Endothelial cell of umbilical vein (primary cell): ENCODE measurements around the gene KNCN. TPM values are rescaled to one million over a fixed set of nuclear protein-coding genes. Genes with fewer than 3 reads are reported as not detected.

Source experiments
- BruUV-seq: library from RNA; stranded (reverse); fragments of 400-500 nt; replicated peaks from 2 replicates; lab custom pipeline; 2021; lab: Mats Ljungman, UMichigan
- CTCF ChIA-PET: fragments of 300-600, 350-600 bp; sonication (Branson Sonifier 250); formaldehyde crosslinking; loops from one replicate; lab custom pipeline; 2021; ENCODE audit warnings: antibody characterized with exemption, inconsistent platforms; lab: Charles Lee
- POLR2A ChIA-PET: fragments of 300-600, 350-600 bp; sonication (Branson Sonifier 250); formaldehyde crosslinking; loops from one replicate; lab custom pipeline; 2021; ENCODE audit warnings: antibody characterized with exemption, inconsistent platforms; lab: Charles Lee
- DNase-seq: peaks from one replicate; pipeline ENCODE4 v3.0.0-alpha.2; 2011; ENCODE audit warnings: low read depth, low spot score
- FAIRE-seq: peaks from 2 replicates; lab custom pipeline; 2011; peaks lifted over from hg19 to GRCh38; lab: Jason Lieb, UNC
- H2AFZ ChIP-seq: 2 replicates; pipeline ENCODE4 v1.6.0; 2012; ENCODE audit warnings: low read depth, low read length, control low read depth, inconsistent platforms
- H3K27ac ChIP-seq: 2 replicates; pipeline ENCODE4 v1.5.1; 2011; ENCODE audit warnings: low read depth, mild to moderate bottlenecking, control low read depth, low read length, moderate library complexity; ENCODE audit not compliant: insufficient read depth
- H3K27me3 ChIP-seq, 2 experiments: 2 replicates each; pipeline versions ENCODE4 v1.6.0 to v1.6.1; 2011; ENCODE audit warnings: low read length in 2 of 2, mixed read lengths in 1 of 2; ENCODE audit not compliant: control insufficient read depth in 2 of 2, insufficient read depth in 2 of 2
- H3K36me3 ChIP-seq, 2 experiments: 2 replicates in 1 of 2; 3 replicates in 1 of 2; pipeline ENCODE4 v1.5.1; 2011; ENCODE audit warnings: low read length in 2 of 2, mild to moderate bottlenecking in 1 of 2, moderate library complexity in 1 of 2; ENCODE audit not compliant: control insufficient read depth in 2 of 2, insufficient read depth in 2 of 2; ENCODE audit errors: extremely low read depth in 1 of 2
- H3K4me1 ChIP-seq: 3 replicates; pipeline ENCODE4 v1.5.1; 2011; ENCODE audit warnings: mild to moderate bottlenecking, low read length; ENCODE audit not compliant: control insufficient read depth, insufficient read depth; ENCODE audit errors: extremely low read depth
- H3K4me2 ChIP-seq: 2 replicates; pipeline ENCODE4 v1.6.1; 2011; ENCODE audit warnings: low read length, control low read depth, mixed read lengths; ENCODE audit not compliant: insufficient read depth
- H3K4me3 ChIP-seq, 3 experiments: fragments of 200-600 bp in 1 of 3; sonication (generic), shearing (Covaris generic) in 1 of 3; replicated peaks in 1 of 3; 2 replicates each; pipeline ENCODE4 v1.5.1; 2011 to 2016; ENCODE audit warnings: control low read depth in 3 of 3, low read length in 3 of 3, mild to moderate bottlenecking in 2 of 3, inconsistent platforms in 1 of 3, low read depth in 1 of 3, moderate library complexity in 1 of 3; ENCODE audit not compliant: insufficient read depth in 1 of 3
- H3K79me2 ChIP-seq: 2 replicates; pipeline ENCODE4 v1.6.0; 2012; ENCODE audit warnings: low read length, inconsistent platforms; ENCODE audit not compliant: control insufficient read depth, insufficient read depth
- H3K9ac ChIP-seq: replicated peaks from 2 replicates; pipeline ENCODE3; 2011; ENCODE audit warnings: low read length, control low read depth; ENCODE audit not compliant: insufficient read depth; ENCODE audit errors: extremely low read depth
- H3K9me1 ChIP-seq: replicated peaks from 3 replicates; pipeline ENCODE4 v1.6.0; 2011; ENCODE audit warnings: mild to moderate bottlenecking, low read length; ENCODE audit not compliant: control insufficient read depth, insufficient read depth; ENCODE audit errors: extremely low read depth
- H3K9me3 ChIP-seq: replicated peaks from 2 replicates; pipeline ENCODE4 v1.5.1; 2012; ENCODE audit warnings: low read length, inconsistent platforms; ENCODE audit not compliant: control insufficient read depth, insufficient read depth
- H4K20me1 ChIP-seq: replicated peaks from 2 replicates; pipeline ENCODE3; 2011; ENCODE audit warnings: mild to moderate bottlenecking, low read length; ENCODE audit not compliant: control insufficient read depth, insufficient read depth; ENCODE audit errors: extremely low read depth
- CTCF ChIP-seq, 2 donors: IDR thresholded peaks; 1 replicate in 1 of 2; 2 replicates in 1 of 2; pipeline ENCODE4 v1.5.1; 2011; ENCODE audit warnings: low read length in 2 of 2, mild to moderate bottlenecking in 2 of 2, moderate library complexity in 2 of 2, control low read depth in 1 of 2, inconsistent platforms in 1 of 2, low read depth in 1 of 2; ENCODE audit not compliant: insufficient read depth in 1 of 2; ENCODE audit errors: extremely low read depth in 1 of 2
- EZH2 ChIP-seq: IDR thresholded peaks from 2 replicates; pipeline ENCODE4 v1.6.1; 2012; ENCODE audit warnings: borderline replicate concordance, low read depth, mild to moderate bottlenecking, moderate library complexity, low read length, inconsistent platforms; ENCODE audit not compliant: severe bottlenecking
- FOS ChIP-seq: IDR thresholded peaks from 2 replicates; pipeline ENCODE4 v1.6.1; 2011; ENCODE audit warnings: mild to moderate bottlenecking, low read length, moderate library complexity, borderline replicate concordance; ENCODE audit not compliant: insufficient read depth
- GATA2 ChIP-seq: IDR thresholded peaks from 2 replicates; pipeline ENCODE4 v1.7.0; 2011; ENCODE audit warnings: low read depth, mild to moderate bottlenecking, moderate library complexity, mixed read lengths, low read length; ENCODE audit not compliant: insufficient read length, insufficient read depth
- JUN ChIP-seq: IDR thresholded peaks from 2 replicates; pipeline ENCODE4 v1.6.1; 2011; ENCODE audit warnings: borderline replicate concordance, low read depth; ENCODE audit not compliant: insufficient read length, insufficient read depth
- MAX ChIP-seq: IDR thresholded peaks from 2 replicates; pipeline ENCODE4 v1.6.1; 2011; ENCODE audit not compliant: insufficient read depth, insufficient read length
- MYC ChIP-seq: IDR thresholded peaks from one replicate; pipeline ENCODE4 v1.6.1; 2011; ENCODE audit warnings: mild to moderate bottlenecking, low read depth, low read length
- dilution Hi-C: fragments of 300-500 bp; cut with MboI; formaldehyde crosslinking; loops from one replicate; pipeline ENCODE4 v1.15.0; 2019; ENCODE audit warnings: low sequenced_read_pairs; ENCODE audit not compliant: extremely low pct_ligation_motif_present
- intact Hi-C: fragments of 100-400 bp; cut with micrococcal nuclease; formaldehyde crosslinking; loops from one replicate; pipeline ENCODE4 v1.10.0; 2022
- polyA plus RNA-seq, 4 experiments: library from polyadenylated mRNA; depleted of rRNA in 3 of 4; stranded (reverse) in 3 of 4; unstranded in 1 of 4; fragments of >200 nt; gene quantifications; 2 replicates each; pipeline versions ENCODE4 v1.2.1 to v1.2.3, GENCODE V29; 2011 to 2012; ENCODE audit warnings: missing spikeins in 1 of 4
- total RNA-seq: library from RNA; stranded (reverse); gene quantifications from 2 replicates; pipeline ENCODE4 v1.2.3, GENCODE V29; 2021

Gene KNCN
- total and polyA plus RNA-seq, 2 donors (not counting 3 experiments of a cell fraction or from before 2014, with no cell fraction given): not detected

GRCh38 chr1:46568461-46568891 is 17.0 kb upstream of the KNCN start:
- intact Hi-C loops: no loop called here
- BruUV-seq: no TSS peak
- FAIRE-seq: no peak

DNA sequence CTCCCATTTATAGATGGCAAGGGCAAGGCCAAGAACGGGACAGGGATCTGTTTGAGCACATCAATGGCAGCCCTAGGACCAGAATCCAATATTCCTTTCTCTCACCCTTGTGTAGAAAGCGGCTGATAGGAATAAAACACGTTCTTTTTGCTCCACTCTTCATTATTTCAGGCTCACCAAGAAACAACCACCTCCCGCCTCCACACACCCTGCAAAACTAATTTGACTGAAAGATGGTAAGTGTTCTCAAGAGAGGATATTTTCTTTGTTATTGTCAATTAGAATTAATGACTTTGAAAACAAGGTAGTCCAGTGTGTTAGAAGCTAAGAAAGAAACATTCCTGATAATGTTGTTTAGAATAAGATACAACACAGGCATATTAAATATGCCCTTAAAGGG is 11.9 kb upstream of the KNCN start:
- Histone ChIP-seq H3K79me2 (no peaks in the 10 kb centered on the region), H3K9me1 (no peaks in the 10 kb centered on the region), H3K9ac (no peak overlapping the region), H3K4me3 (no peak overlapping the region), H3K9me3 (no peaks in the 10 kb centered on the region), H3K4me1 (no peaks in the 10 kb centered on the region), H3K36me3 (peaks cover 0 to 6% of the 10 kb centered on the region in 2 experiments), H2AFZ (no peak overlapping the region), H3K27me3 (no peaks in the 10 kb centered on the region), H4K20me1 (no peaks in the 10 kb centered on the region), H3K4me2 (no peak overlapping the region), H3K27ac (no peak overlapping the region)
- BruUV-seq: no TSS peak
- dilution Hi-C loops: no loop called here
- FAIRE-seq (no peak), DNase-seq (no peak)
- intact Hi-C loops: no loop called here
- no peak for TF ChIP-seq GATA2
- no peak for TF ChIP-seq CTCF (IDR thresholded peaks at IDR 0.05; ENCODE audit: extremely low read depth in 1 of 2, insufficient read depth in 1 of 2, low read depth in 1 of 2, low read length in 2 of 2)
- TF ChIP-seq JUN: no peak
- no peak for TF ChIP-seq MYC
- TF ChIP-seq EZH2: no peak
- CTCF ChIA-PET: no interaction called here
- POLR2A ChIA-PET: no interaction called here

More at GRCh38 chr1:46568461-46568891, 17.0 kb upstream of the KNCN start:
- no peaks in the 10 kb centered on the region for H4K20me1 ChIP-seq
- no peak overlapping the region for H3K9ac ChIP-seq
- H3K27ac ChIP-seq: no peak overlapping the region
- no peak overlapping the region for H2AFZ ChIP-seq
- no peak for TF ChIP-seq EZH2
- no peak for TF ChIP-seq MAX
- no peak for TF ChIP-seq FOS
- no peak for DNase-seq
- no peak overlapping the region for H3K4me3 ChIP-seq
- no peaks in the 10 kb centered on the region for H3K36me3 ChIP-seq
- H3K9me3 ChIP-seq: no peaks in the 10 kb centered on the region
- H3K4me1 ChIP-seq: no peaks in the 10 kb centered on the region
- no peaks in the 10 kb centered on the region for H3K79me2 ChIP-seq
- dilution Hi-C loops: no loop called here
- no peak overlapping the region for H3K4me2 ChIP-seq
- H3K27me3 ChIP-seq: no peaks in the 10 kb centered on the region
- ChIA-PET POLR2A (no interaction called here), CTCF (interaction anchor here (0.9 kb wide), 1 partner anchor 116 kb away, joined by 3 read pairs; no protein-coding TSS in a partner anchor)
- no peaks in the 10 kb centered on the region for H3K9me1 ChIP-seq
